GM23338 (cell line): ENCODE measurements around the gene PTOV1.

Experiments
- CREB1 ChIP-seq: fragments of 250-450 bp; sonication (Bioruptor Pico); IDR thresholded peaks from 2 replicates; pipeline ENCODE4 v1.5.0; 2020; ENCODE audit warnings: low read depth, mild to moderate bottlenecking, moderate library complexity
- EZH2phosphoT487 ChIP-seq: fragments of 200-600 bp; sonication (generic); IDR thresholded peaks from one replicate; pipeline ENCODE4 v1.8.1; 2018; ENCODE audit warnings: antibody characterized with exemption; ENCODE audit not compliant: unreplicated experiment
- JUNB ChIP-seq: IDR thresholded peaks from one replicate; pipeline ENCODE4 v1.6.1; 2016; ENCODE audit warnings: antibody characterized with exemption; ENCODE audit not compliant: unreplicated experiment
- POLR2AphosphoS5 ChIP-seq: IDR thresholded peaks from 2 replicates; pipeline ENCODE4 v1.6.1; 2016; ENCODE audit warnings: antibody characterized with exemption, low read depth
- TF ChIP-seq, protein P1 (sequence below), 2 experiments: fragments of 200-600 bp in 1 of 2; sonication (generic) in 1 of 2; conservative IDR thresholded peaks; 2 replicates each; pipeline versions ENCODE4 v1.5.1 to v1.6.1; 2016 to 2017; ENCODE audit warnings: antibody characterized with exemption in 2 of 2, low read depth in 2 of 2, mild to moderate bottlenecking in 2 of 2, moderate library complexity in 1 of 2
- TF ChIP-seq, protein P2 (sequence below): fragments of 250-450 bp; sonication (Bioruptor Pico); IDR thresholded peaks from 2 replicates; pipeline ENCODE4 v1.5.0; 2020; ENCODE audit warnings: mild to moderate bottlenecking, moderate library complexity

DNA sequence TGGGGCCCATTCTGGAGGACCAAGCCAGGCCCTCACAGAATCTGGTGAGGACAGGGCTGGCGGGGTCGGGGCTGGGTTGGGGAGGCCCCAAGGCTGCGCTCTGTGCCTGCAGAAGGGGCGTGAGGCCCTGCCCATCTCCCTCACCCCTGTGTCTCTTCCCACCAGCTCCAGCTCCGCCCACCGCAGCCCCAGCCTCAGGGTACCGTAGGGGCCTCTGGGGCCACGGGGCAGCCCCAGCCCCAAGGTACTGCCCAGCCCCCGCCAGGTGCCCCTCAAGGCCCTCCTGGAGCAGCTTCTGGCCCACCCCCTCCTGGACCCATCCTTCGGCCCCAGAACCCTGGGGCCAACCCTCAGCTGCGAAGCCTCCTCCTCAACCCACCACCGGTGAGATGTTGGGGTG lies 15.4 kb upstream of the PTOV1 start:
- TF ChIP-seq, protein P1, sequence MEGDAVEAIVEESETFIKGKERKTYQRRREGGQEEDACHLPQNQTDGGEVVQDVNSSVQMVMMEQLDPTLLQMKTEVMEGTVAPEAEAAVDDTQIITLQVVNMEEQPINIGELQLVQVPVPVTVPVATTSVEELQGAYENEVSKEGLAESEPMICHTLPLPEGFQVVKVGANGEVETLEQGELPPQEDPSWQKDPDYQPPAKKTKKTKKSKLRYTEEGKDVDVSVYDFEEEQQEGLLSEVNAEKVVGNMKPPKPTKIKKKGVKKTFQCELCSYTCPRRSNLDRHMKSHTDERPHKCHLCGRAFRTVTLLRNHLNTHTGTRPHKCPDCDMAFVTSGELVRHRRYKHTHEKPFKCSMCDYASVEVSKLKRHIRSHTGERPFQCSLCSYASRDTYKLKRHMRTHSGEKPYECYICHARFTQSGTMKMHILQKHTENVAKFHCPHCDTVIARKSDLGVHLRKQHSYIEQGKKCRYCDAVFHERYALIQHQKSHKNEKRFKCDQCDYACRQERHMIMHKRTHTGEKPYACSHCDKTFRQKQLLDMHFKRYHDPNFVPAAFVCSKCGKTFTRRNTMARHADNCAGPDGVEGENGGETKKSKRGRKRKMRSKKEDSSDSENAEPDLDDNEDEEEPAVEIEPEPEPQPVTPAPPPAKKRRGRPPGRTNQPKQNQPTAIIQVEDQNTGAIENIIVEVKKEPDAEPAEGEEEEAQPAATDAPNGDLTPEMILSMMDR (conservative IDR thresholded peaks at IDR 0.05; ENCODE audit: low read depth in 2 of 2): no peak
- TF ChIP-seq POLR2AphosphoS5 (no peak), EZH2phosphoT487 (no peak), JUNB (no peak), CREB1 (CRISPR knock-in tag) (no peak)
- TF ChIP-seq, protein P2, sequence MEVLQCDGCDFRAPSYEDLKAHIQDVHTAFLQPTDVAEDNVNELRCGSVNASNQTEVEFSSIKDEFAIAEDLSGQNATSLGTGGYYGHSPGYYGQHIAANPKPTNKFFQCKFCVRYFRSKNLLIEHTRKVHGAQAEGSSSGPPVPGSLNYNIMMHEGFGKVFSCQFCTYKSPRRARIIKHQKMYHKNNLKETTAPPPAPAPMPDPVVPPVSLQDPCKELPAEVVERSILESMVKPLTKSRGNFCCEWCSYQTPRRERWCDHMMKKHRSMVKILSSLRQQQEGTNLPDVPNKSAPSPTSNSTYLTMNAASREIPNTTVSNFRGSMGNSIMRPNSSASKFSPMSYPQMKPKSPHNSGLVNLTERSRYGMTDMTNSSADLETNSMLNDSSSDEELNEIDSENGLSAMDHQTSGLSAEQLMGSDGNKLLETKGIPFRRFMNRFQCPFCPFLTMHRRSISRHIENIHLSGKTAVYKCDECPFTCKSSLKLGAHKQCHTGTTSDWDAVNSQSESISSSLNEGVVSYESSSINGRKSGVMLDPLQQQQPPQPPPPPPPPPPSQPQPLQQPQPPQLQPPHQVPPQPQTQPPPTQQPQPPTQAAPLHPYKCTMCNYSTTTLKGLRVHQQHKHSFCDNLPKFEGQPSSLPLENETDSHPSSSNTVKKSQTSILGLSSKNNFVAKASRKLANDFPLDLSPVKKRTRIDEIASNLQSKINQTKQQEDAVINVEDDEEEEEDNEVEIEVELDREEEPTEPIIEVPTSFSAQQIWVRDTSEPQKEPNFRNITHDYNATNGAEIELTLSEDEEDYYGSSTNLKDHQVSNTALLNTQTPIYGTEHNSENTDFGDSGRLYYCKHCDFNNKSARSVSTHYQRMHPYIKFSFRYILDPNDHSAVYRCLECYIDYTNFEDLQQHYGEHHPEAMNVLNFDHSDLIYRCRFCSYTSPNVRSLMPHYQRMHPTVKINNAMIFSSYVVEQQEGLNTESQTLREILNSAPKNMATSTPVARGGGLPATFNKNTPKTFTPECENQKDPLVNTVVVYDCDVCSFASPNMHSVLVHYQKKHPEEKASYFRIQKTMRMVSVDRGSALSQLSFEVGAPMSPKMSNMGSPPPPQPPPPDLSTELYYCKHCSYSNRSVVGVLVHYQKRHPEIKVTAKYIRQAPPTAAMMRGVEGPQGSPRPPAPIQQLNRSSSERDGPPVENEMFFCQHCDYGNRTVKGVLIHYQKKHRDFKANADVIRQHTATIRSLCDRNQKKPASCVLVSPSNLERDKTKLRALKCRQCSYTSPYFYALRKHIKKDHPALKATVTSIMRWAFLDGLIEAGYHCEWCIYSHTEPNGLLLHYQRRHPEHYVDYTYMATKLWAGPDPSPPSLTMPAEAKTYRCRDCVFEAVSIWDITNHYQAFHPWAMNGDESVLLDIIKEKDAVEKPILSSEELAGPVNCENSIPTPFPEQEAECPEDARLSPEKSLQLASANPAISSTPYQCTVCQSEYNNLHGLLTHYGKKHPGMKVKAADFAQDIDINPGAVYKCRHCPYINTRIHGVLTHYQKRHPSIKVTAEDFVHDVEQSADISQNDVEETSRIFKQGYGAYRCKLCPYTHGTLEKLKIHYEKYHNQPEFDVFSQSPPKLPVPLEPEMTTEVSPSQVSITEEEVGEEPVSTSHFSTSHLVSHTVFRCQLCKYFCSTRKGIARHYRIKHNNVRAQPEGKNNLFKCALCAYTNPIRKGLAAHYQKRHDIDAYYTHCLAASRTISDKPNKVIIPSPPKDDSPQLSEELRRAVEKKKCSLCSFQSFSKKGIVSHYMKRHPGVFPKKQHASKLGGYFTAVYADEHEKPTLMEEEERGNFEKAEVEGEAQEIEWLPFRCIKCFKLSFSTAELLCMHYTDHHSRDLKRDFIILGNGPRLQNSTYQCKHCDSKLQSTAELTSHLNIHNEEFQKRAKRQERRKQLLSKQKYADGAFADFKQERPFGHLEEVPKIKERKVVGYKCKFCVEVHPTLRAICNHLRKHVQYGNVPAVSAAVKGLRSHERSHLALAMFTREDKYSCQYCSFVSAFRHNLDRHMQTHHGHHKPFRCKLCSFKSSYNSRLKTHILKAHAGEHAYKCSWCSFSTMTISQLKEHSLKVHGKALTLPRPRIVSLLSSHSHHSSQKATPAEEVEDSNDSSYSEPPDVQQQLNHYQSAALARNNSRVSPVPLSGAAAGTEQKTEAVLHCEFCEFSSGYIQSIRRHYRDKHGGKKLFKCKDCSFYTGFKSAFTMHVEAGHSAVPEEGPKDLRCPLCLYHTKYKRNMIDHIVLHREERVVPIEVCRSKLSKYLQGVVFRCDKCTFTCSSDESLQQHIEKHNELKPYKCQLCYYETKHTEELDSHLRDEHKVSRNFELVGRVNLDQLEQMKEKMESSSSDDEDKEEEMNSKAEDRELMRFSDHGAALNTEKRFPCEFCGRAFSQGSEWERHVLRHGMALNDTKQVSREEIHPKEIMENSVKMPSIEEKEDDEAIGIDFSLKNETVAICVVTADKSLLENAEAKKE (CRISPR knock-in tag): no peak
